NT2/D1 (cell line): ENCODE results near the gene DDIT3.

Experiments used
- SUZ12 ChIP-seq: IDR thresholded peaks from 2 replicates; pipeline ENCODE4 v1.6.1; 2011; ENCODE audit not compliant: insufficient read length, insufficient read depth; ENCODE audit errors: extremely low read depth
- YY1 ChIP-seq: IDR thresholded peaks from 2 replicates; pipeline ENCODE4 v1.6.1; 2011; ENCODE audit not compliant: insufficient read length, insufficient read depth
- ZNF274 ChIP-seq: IDR thresholded peaks from 2 replicates; pipeline ENCODE4 v1.6.1; 2011; ENCODE audit warnings: mild to moderate bottlenecking, low read depth, low read length

- no peak for TF ChIP-seq YY1
- TF ChIP-seq ZNF274, result no peak
- TF ChIP-seq SUZ12, result no peak
Observed at GRCh38 chr12:57474430-57474829, 45.9 kb downstream of the DDIT3 start.
